KMS-11 (cell line): Measurements from ENCODE around the gene MAPT.

Experiments
- H2AFZ ChIP-seq: fragments of 200-600 bp; sonication (generic); 2 replicates; pipeline ENCODE4 v1.6.1; 2016; ENCODE audit warnings: antibody characterized with exemption, mixed run types, low read depth
- H3K27ac ChIP-seq: fragments of 200-600 bp; sonication (generic); 2 replicates; pipeline ENCODE4 v1.6.1; 2016; ENCODE audit warnings: mild to moderate bottlenecking, mixed run types
- H3K27me3 ChIP-seq: fragments of 200-600 bp; sonication (generic); 2 replicates; pipeline ENCODE4 v1.6.1; 2017; ENCODE audit warnings: mild to moderate bottlenecking, low read depth, mixed run types, moderate library complexity; ENCODE audit not compliant: insufficient read depth
- H3K36me3 ChIP-seq: fragments of 200-600 bp; sonication (generic); 2 replicates; pipeline ENCODE4 v1.6.1; 2017; ENCODE audit warnings: mild to moderate bottlenecking, mixed run types; ENCODE audit not compliant: insufficient read depth
- H3K4me1 ChIP-seq: fragments of 200-600 bp; sonication (generic); 2 replicates; pipeline ENCODE4 v1.6.1; 2016; ENCODE audit warnings: mild to moderate bottlenecking, low read depth, mixed run types; ENCODE audit not compliant: poor library complexity, severe bottlenecking
- H3K4me2 ChIP-seq: fragments of 200-600 bp; sonication (generic); 2 replicates; pipeline ENCODE4 v1.7.0; 2016; ENCODE audit warnings: mild to moderate bottlenecking, mixed run types
- H3K4me3 ChIP-seq: fragments of 200-600 bp; sonication (generic); IDR thresholded peaks from 2 replicates; pipeline ENCODE4 v1.6.1; 2017; ENCODE audit warnings: low read depth, low read length, mixed read lengths; ENCODE audit not compliant: insufficient read depth
- H3K79me2 ChIP-seq: fragments of 200-600 bp; sonication (generic); 2 replicates; pipeline ENCODE4 v1.6.1; 2016; ENCODE audit warnings: low read depth, mixed run types; ENCODE audit not compliant: insufficient read depth
- H3K9ac ChIP-seq: fragments of 200-600 bp; sonication (generic); 2 replicates; pipeline ENCODE4 v1.6.1; 2016; ENCODE audit warnings: mild to moderate bottlenecking, mixed run types
- H4K20me1 ChIP-seq: fragments of 200-600 bp; sonication (generic); 2 replicates; pipeline ENCODE4 v1.6.1; 2016; ENCODE audit warnings: mild to moderate bottlenecking, mixed run types; ENCODE audit not compliant: insufficient read depth
- TF ChIP-seq, protein P1 (sequence below): fragments of 200-600 bp; sonication (generic); conservative IDR thresholded peaks from 2 replicates; pipeline ENCODE4 v1.6.1; 2017; ENCODE audit warnings: low read depth, mild to moderate bottlenecking, antibody characterized with exemption, low read length, moderate library complexity, mixed read lengths

MAPT gene

DNA sequence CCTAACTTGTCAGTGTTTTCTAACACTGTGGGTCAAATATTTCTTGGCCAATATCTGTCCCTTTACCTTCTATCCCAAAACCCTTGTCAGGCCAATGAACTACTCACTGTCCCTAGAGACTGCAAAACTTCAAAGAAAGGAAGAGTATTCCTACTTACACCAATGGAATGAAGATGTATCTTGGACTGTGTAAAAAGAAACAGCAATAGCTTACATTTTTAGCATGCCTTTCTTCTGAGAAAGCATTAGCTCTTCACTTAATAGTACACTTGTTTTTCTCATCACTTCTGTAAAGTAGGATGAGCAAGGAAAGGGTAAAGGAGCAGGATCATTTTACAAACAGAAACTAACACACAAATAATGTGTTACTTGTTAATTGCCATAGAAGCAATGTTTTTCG lies 178.6 kb downstream of the MAPT start:
- Histone ChIP-seq H3K9ac (no peak overlapping the region), H3K79me2 (peaks cover 24% of the 10 kb centered on the region; the same call in 1 of the 2 replicates), H3K36me3 (no peaks in the 10 kb centered on the region), H3K27ac (no peak overlapping the region), H3K4me1 (peaks cover 6% of the 10 kb centered on the region), H2AFZ (no peak overlapping the region), H4K20me1 (no peaks in the 10 kb centered on the region), H3K4me3 (no peak overlapping the region), H3K4me2 (no peak overlapping the region), H3K27me3 (no peaks in the 10 kb centered on the region)
- TF ChIP-seq, protein P1, sequence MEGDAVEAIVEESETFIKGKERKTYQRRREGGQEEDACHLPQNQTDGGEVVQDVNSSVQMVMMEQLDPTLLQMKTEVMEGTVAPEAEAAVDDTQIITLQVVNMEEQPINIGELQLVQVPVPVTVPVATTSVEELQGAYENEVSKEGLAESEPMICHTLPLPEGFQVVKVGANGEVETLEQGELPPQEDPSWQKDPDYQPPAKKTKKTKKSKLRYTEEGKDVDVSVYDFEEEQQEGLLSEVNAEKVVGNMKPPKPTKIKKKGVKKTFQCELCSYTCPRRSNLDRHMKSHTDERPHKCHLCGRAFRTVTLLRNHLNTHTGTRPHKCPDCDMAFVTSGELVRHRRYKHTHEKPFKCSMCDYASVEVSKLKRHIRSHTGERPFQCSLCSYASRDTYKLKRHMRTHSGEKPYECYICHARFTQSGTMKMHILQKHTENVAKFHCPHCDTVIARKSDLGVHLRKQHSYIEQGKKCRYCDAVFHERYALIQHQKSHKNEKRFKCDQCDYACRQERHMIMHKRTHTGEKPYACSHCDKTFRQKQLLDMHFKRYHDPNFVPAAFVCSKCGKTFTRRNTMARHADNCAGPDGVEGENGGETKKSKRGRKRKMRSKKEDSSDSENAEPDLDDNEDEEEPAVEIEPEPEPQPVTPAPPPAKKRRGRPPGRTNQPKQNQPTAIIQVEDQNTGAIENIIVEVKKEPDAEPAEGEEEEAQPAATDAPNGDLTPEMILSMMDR = no peak

DNA sequence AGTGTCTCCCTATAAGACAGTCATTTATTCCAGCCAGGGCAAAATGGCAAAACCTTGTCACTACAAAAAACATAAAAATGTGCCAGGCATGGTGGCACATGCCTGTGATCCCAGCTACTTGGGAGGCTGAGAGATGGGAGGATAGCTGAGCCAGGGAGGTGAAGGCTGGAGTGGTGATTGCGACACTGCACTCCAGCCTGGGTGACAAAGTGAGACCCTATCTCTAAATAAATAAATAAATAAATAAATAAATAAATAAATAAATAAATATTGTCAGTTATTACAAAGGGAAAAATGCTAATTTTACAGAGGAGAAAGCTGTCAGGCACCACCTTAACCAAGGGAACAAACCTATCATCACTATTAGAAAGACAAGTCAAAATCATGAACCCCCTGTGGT lies 180.2 kb downstream of the MAPT start:
- no peak overlapping the region for H3K4me2 ChIP-seq
- no peaks in the 10 kb centered on the region for H3K27me3 ChIP-seq
- no peaks in the 10 kb centered on the region for H4K20me1 ChIP-seq
- H3K36me3 ChIP-seq = no peaks in the 10 kb centered on the region
- H2AFZ ChIP-seq = no peak overlapping the region
- no peak overlapping the region for H3K27ac ChIP-seq
- TF ChIP-seq, protein P1 = no peak
- no peak overlapping the region for H3K9ac ChIP-seq
- H3K4me1 ChIP-seq = peaks cover 6% of the 10 kb centered on the region
- peaks cover 26% of the 10 kb centered on the region; the same call in 1 of the 2 replicates for H3K79me2 ChIP-seq
- H3K4me3 ChIP-seq = no peak overlapping the region
